Stimulated activated memory B cell treated with anti-CD40 and anti-IgM and Interleukin-4, amounts not matched to agents 10 μg/mL and 1 μg/mL and 100 μg/mL, for 72 hours (primary cell): ENCODE measurements around the gene S100A4.
A peak's percentile ranks its signal among the peaks of the same experiment; 100 is the strongest.

Experiments
- ATAC-seq: fragments of 150-1000 bp; cut with Tn5 transposase; 2 replicates; pipeline ENCODE4 v1.10.0; 2021
- H3K27ac Mint-ChIP-seq: one replicate; pipeline ENCODE4 v1.8.0; 2022; ENCODE audit warnings: mild to moderate bottlenecking, mixed read lengths
- H3K27me3 Mint-ChIP-seq: one replicate; pipeline ENCODE4 v1.8.0; 2022; ENCODE audit warnings: mixed read lengths
- H3K36me3 Mint-ChIP-seq: one replicate; pipeline ENCODE4 v1.8.0; 2022; ENCODE audit warnings: mixed read lengths
- H3K4me1 Mint-ChIP-seq: one replicate; pipeline ENCODE4 v1.8.0; 2022; ENCODE audit warnings: mixed read lengths
- H3K4me3 Mint-ChIP-seq: one replicate; pipeline ENCODE4 v1.8.0; 2022; ENCODE audit warnings: mild to moderate bottlenecking, moderate library complexity, mixed read lengths
- H3K9me3 Mint-ChIP-seq: one replicate; pipeline ENCODE4 v1.8.0; 2022; ENCODE audit warnings: mixed read lengths

S100A4 gene

GRCh38 chr1:153544453-153545066 lies 1.0 kb downstream of the S100A4 start:
- H3K27me3 Mint-ChIP-seq, result peaks cover 1% of the 10 kb centered on the region

GRCh38 chr1:153543736-153544135 lies 1.9 kb downstream of the S100A4 start:
- Mint-ChIP-seq H3K4me1 (peaks cover 61% of the 10 kb centered on the region), H3K27me3 (no peaks in the 10 kb centered on the region), H3K36me3 (peaks cover 5% of the 10 kb centered on the region), H3K4me3 (no peak overlapping the region), H3K9me3 (no peaks in the 10 kb centered on the region), H3K27ac (peak overlapping the region; percentile 93)
- ATAC-seq, result no peak

More at GRCh38 chr1:153544453-153545066, 1.0 kb downstream of the S100A4 start:
- no peak for ATAC-seq
- H3K36me3 Mint-ChIP-seq, result peaks cover 5% of the 10 kb centered on the region
- H3K4me3 Mint-ChIP-seq, result peak overlapping the region; percentile 83
- no peaks in the 10 kb centered on the region for H3K9me3 Mint-ChIP-seq
- peaks cover 67% of the 10 kb centered on the region for H3K4me1 Mint-ChIP-seq
- peak overlapping the region; percentile 93 for H3K27ac Mint-ChIP-seq

GRCh38 chr1:153542956-153543711 lies 2.5 kb downstream of the S100A4 start:
- Mint-ChIP-seq H3K27ac (peak overlapping the region; percentile 93), H3K9me3 (no peaks in the 10 kb centered on the region), H3K27me3 (no peaks in the 10 kb centered on the region), H3K4me1 (peaks cover 57% of the 10 kb centered on the region), H3K4me3 (no peak overlapping the region), H3K36me3 (peaks cover 5% of the 10 kb centered on the region)
- ATAC-seq, result no peak

GRCh38 chr1:153541641-153542590 lies 3.7 kb downstream of the S100A4 start:
- H3K36me3 Mint-ChIP-seq, result peaks cover 5% of the 10 kb centered on the region
- peak overlapping the region; percentile 87 for H3K27ac Mint-ChIP-seq
- no peaks in the 10 kb centered on the region for H3K9me3 Mint-ChIP-seq
- no peaks in the 10 kb centered on the region for H3K27me3 Mint-ChIP-seq
- H3K4me3 Mint-ChIP-seq, result no peak overlapping the region
- ATAC-seq, result no peak
- peaks cover 54% of the 10 kb centered on the region for H3K4me1 Mint-ChIP-seq

GRCh38 chr1:153540394-153541361 lies 4.9 kb downstream of the S100A4 start, which contains the start of gene S100A5:
Gene S100A5 (minus strand): TSS chr1:153540934. CDS start chr1:153540191, 743 bp downstream.
- Mint-ChIP-seq H3K4me3 (no peak within 1 kb of the TSS), H3K9me3 (no peaks in the 10 kb centered on the region), H3K27me3 (no peaks in the 10 kb centered on the region), H3K36me3 (peaks cover 5% of the 10 kb centered on the region), H3K4me1 (peaks cover 52% of the 10 kb centered on the region), H3K27ac (peak within 1 kb of the TSS; percentile 87)
- ATAC-seq, result no peak

GRCh38 chr1:153539395-153540093 lies 6.1 kb downstream of the S100A4 start:
- no peak for ATAC-seq
- no peaks in the 10 kb centered on the region for H3K9me3 Mint-ChIP-seq
- H3K36me3 Mint-ChIP-seq, result no peaks in the 10 kb centered on the region
- no peaks in the 10 kb centered on the region for H3K27me3 Mint-ChIP-seq
- no peak overlapping the region for H3K4me3 Mint-ChIP-seq
- peaks cover 48% of the 10 kb centered on the region for H3K4me1 Mint-ChIP-seq
- peak overlapping the region; percentile 87 for H3K27ac Mint-ChIP-seq

- Mint-ChIP-seq H3K36me3 (peaks cover 6% of the 10 kb centered on the region), H3K9me3 (no peaks in the 10 kb centered on the region), H3K27me3 (no peaks in the 10 kb centered on the region), H3K27ac (no peak overlapping the region), H3K4me3 (no peak overlapping the region), H3K4me1 (peaks cover 59% of the 10 kb centered on the region)
- no peak for ATAC-seq
Observed at GRCh38 chr1:153538315-153538821, 7.2 kb downstream of the S100A4 start.

GRCh38 chr1:153537376-153537730 lies 8.3 kb downstream of the S100A4 start:
- Mint-ChIP-seq H3K36me3 (peaks cover 6% of the 10 kb centered on the region), H3K4me3 (no peak overlapping the region), H3K27ac (no peak overlapping the region)

GRCh38 chr1:153536671-153537375 lies 8.8 kb downstream of the S100A4 start:
- H3K36me3 Mint-ChIP-seq, result peaks cover 6% of the 10 kb centered on the region
- H3K4me3 Mint-ChIP-seq, result peak overlapping the region; percentile 85
- H3K27ac Mint-ChIP-seq, result peak overlapping the region; percentile 95
- H3K9me3 Mint-ChIP-seq, result no peaks in the 10 kb centered on the region
- no peaks in the 10 kb centered on the region for H3K27me3 Mint-ChIP-seq
- peaks cover 69% of the 10 kb centered on the region for H3K4me1 Mint-ChIP-seq
- ATAC-seq, result no peak

More at GRCh38 chr1:153537376-153537730, 8.3 kb downstream of the S100A4 start:
- H3K9me3 Mint-ChIP-seq, result no peaks in the 10 kb centered on the region
- H3K27me3 Mint-ChIP-seq, result no peaks in the 10 kb centered on the region
- H3K4me1 Mint-ChIP-seq, result peaks cover 69% of the 10 kb centered on the region
- no peak for ATAC-seq

GRCh38 chr1:153536012-153536670 lies 9.5 kb downstream of the S100A4 start:
- Mint-ChIP-seq H3K9me3 (no peaks in the 10 kb centered on the region), H3K4me3 (peak overlapping the region; percentile 85), H3K27ac (peak overlapping the region; percentile 95), H3K27me3 (no peaks in the 10 kb centered on the region), H3K4me1 (peaks cover 62% of the 10 kb centered on the region), H3K36me3 (peaks cover 6% of the 10 kb centered on the region)
- peak; percentile 88 for ATAC-seq

- Mint-ChIP-seq H3K27me3 (no peaks in the 10 kb centered on the region), H3K4me3 (peak within 1 kb of the TSS; percentile 85), H3K36me3 (peaks cover 6% of the 10 kb centered on the region), H3K9me3 (no peaks in the 10 kb centered on the region), H3K27ac (peak within 1 kb of the TSS; percentile 95), H3K4me1 (peaks cover 55% of the 10 kb centered on the region)
- peak; percentile 68 for ATAC-seq
Observed at GRCh38 chr1:153535242-153536011, 10.2 kb downstream of the S100A4 start, which contains the start of gene S100A6. Gene S100A6 (minus strand): TSS chr1:153535991. CDS start chr1:153535339, 652 bp downstream.

GRCh38 chr1:153534925-153535241 lies 10.7 kb downstream of the S100A4 start:
- ATAC-seq, result no peak
- peaks cover 6% of the 10 kb centered on the region for H3K36me3 Mint-ChIP-seq
- peaks cover 50% of the 10 kb centered on the region for H3K4me1 Mint-ChIP-seq
- H3K27me3 Mint-ChIP-seq, result no peaks in the 10 kb centered on the region
- H3K4me3 Mint-ChIP-seq, result peak overlapping the region; percentile 85
- H3K27ac Mint-ChIP-seq, result peak overlapping the region; percentile 95
- H3K9me3 Mint-ChIP-seq, result no peaks in the 10 kb centered on the region
